ENCODE measurements around the gene ABCA7.

DNA sequence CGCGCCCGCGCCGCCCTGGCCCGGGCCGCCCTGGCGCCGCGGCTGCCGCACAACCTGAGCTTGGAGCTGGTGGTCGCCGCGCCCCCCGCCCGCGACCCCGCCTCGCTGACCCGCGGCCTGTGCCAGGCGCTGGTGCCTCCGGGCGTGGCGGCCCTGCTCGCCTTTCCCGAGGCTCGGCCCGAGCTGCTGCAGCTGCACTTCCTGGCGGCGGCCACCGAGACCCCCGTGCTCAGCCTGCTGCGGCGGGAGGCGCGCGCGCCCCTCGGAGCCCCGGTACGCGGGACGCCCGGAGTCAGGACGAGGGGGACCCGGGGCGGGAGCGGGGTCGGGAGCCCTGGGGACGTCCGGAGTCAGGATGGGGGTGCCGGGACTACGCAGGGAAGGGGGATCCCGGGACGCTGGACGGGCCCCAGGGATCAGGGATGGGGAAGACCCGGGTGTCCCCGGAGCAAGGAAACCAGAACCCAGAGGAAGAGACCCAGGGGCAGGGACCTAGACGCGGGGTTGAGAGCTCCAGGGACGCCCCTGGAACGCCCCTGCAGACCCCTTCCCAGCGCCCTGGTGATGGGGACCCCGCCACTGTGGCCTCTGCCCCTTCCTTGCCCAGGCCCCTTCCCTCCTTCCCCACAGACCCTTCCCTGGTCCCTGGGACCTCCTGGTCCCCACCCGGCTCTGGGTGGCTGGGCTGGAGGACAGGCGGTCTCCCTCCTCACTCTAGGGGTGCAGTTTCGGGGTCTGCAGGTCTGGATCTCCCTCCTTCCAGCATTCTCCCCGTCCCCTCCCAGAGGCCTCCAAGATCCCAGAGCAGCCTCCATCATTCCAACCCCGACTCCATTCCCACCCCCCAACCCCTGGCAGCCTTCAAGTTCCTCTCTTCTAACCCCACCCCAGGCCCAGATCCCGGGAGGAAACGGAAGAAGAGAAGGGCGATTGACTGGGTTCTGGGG is 39.0 kb upstream of the ABCA7 start:
- TF ChIP-seq, protein P1, sequence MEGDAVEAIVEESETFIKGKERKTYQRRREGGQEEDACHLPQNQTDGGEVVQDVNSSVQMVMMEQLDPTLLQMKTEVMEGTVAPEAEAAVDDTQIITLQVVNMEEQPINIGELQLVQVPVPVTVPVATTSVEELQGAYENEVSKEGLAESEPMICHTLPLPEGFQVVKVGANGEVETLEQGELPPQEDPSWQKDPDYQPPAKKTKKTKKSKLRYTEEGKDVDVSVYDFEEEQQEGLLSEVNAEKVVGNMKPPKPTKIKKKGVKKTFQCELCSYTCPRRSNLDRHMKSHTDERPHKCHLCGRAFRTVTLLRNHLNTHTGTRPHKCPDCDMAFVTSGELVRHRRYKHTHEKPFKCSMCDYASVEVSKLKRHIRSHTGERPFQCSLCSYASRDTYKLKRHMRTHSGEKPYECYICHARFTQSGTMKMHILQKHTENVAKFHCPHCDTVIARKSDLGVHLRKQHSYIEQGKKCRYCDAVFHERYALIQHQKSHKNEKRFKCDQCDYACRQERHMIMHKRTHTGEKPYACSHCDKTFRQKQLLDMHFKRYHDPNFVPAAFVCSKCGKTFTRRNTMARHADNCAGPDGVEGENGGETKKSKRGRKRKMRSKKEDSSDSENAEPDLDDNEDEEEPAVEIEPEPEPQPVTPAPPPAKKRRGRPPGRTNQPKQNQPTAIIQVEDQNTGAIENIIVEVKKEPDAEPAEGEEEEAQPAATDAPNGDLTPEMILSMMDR (IDR thresholded peaks at IDR 0.05; ENCODE audit: low read depth, low read length), result no peak
- TF ChIP-seq, protein P2, sequence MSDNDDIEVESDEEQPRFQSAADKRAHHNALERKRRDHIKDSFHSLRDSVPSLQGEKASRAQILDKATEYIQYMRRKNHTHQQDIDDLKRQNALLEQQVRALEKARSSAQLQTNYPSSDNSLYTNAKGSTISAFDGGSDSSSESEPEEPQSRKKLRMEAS (IDR thresholded peaks at IDR 0.05; ENCODE audit: low read depth, low read length), result no peak

All from NB4 (cell line).